Hepatocyte (in vitro differentiated cells): Measurements from ENCODE around the gene UBASH3A. TPM values are rescaled to one million over a fixed set of nuclear protein-coding genes. Genes with fewer than 3 reads are reported as not detected.

Experiments used
- DNase-seq: peaks from one replicate; pipeline ENCODE4 v3.0.0-alpha.2; 2016; ENCODE audit warnings: low spot score
- H2AFZ ChIP-seq: fragments of 200-600 bp; sonication (generic); 2 replicates; pipeline ENCODE4 v1.6.0; 2016; ENCODE audit warnings: antibody characterized with exemption, mild to moderate bottlenecking
- H3K27ac ChIP-seq: fragments of 200-600 bp; sonication (generic); 2 replicates; pipeline ENCODE4 v1.5.1; 2016; ENCODE audit warnings: mild to moderate bottlenecking
- H3K27me3 ChIP-seq: fragments of 200-600 bp; sonication (generic); 2 replicates; pipeline ENCODE4 v1.6.1; 2016
- H3K36me3 ChIP-seq: fragments of 200-600 bp; sonication (generic); replicated peaks from 2 replicates; pipeline ENCODE4 v1.5.1; 2016; ENCODE audit warnings: low read depth; ENCODE audit not compliant: insufficient read depth
- H3K4me1 ChIP-seq: fragments of 200-600 bp; sonication (generic); 2 replicates; pipeline ENCODE4 v1.5.1; 2016; ENCODE audit warnings: mild to moderate bottlenecking, moderate library complexity; ENCODE audit not compliant: insufficient read depth
- H3K4me2 ChIP-seq: fragments of 200-600 bp; sonication (generic); 2 replicates; pipeline ENCODE4 v1.6.0; 2016
- H3K4me3 ChIP-seq: fragments of 200-600 bp; sonication (generic); 2 replicates; pipeline ENCODE4 v1.5.1; 2016; ENCODE audit warnings: mild to moderate bottlenecking
- H3K79me2 ChIP-seq: fragments of 200-600 bp; sonication (generic); 2 replicates; pipeline ENCODE4 v1.6.0; 2017; ENCODE audit warnings: mild to moderate bottlenecking
- H3K9me2 ChIP-seq: fragments of 200-600 bp; sonication (generic); replicated peaks from 2 replicates; pipeline ENCODE4 v1.6.0; 2017; ENCODE audit warnings: mild to moderate bottlenecking; ENCODE audit not compliant: insufficient read depth
- H3K9me3 ChIP-seq: fragments of 200-600 bp; sonication (generic); 2 replicates; pipeline ENCODE4 v1.5.1; 2016; ENCODE audit warnings: low read depth, mild to moderate bottlenecking
- H4K20me1 ChIP-seq: fragments of 200-600 bp; sonication (generic); 2 replicates; pipeline ENCODE4 v1.6.0; 2016; ENCODE audit warnings: mild to moderate bottlenecking; ENCODE audit not compliant: insufficient read depth, poor library complexity, severe bottlenecking
- CTCF ChIP-seq: fragments of 200-600 bp; sonication (generic); IDR thresholded peaks from 2 replicates; pipeline ENCODE4 v1.5.1; 2016; ENCODE audit warnings: antibody characterized with exemption, mild to moderate bottlenecking; ENCODE audit not compliant: poor library complexity
- EZH2 ChIP-seq: fragments of 200-600 bp; sonication (generic); IDR thresholded peaks from 2 replicates; pipeline ENCODE4 v1.6.1; 2016; ENCODE audit warnings: antibody characterized with exemption, mild to moderate bottlenecking, borderline replicate concordance
- EZH2phosphoT487 ChIP-seq: fragments of 200-600 bp; sonication (generic); IDR thresholded peaks from one replicate; pipeline ENCODE4 v1.6.1; 2018; ENCODE audit warnings: antibody characterized with exemption, mild to moderate bottlenecking, low read depth, moderate library complexity; ENCODE audit not compliant: unreplicated experiment, severe bottlenecking
- WGBS: methylation state at CpG from one replicate; pipeline ENCODE4 v1.1.6; 2016; ENCODE audit warnings: low lambda C conversion rate; ENCODE audit errors: missing lambda C conversion rate; 5-methylcytosine and 5-hydroxymethylcytosine counted together
- polyA plus RNA-seq: library from polyadenylated mRNA; unstranded; fragments of >200 nt; fragmentation: Nextera tagmentation; extraction: Ambion mirVana; gene quantifications from 2 replicates; pipeline ENCODE4 v1.2.1, GENCODE V29; 2016
- total RNA-seq: library from RNA; depleted of rRNA; stranded (reverse); fragments of >200 nt; gene quantifications from 2 replicates; pipeline ENCODE4 v1.2.3, GENCODE V29; 2014

Gene UBASH3A
- total and polyA plus RNA-seq, 2 experiments from 2014 or later: not detected

DNA sequence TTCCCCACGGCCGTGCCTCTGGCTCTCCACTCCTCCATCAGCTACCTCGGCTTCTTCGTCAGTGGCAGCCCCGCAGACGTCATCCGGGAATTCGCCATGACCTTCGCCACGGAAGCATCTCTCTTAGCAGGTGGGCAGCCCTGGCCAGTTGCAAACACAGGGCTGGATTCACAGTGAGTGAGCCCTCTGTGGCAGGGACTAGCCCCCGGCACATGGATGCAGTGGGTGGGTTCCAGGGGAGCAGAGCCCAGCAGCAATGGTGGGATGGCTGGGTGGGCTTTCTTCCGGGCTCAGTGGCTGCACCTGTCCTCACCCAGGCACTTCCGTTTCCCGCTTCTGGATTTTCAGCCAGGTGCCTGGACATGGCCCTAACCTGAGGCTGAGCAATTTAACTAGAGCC is 9.4 kb downstream of the UBASH3A start:
- 86% methylated on average over 14 of the region's 14 CpGs for WGBS
- Histone ChIP-seq H3K27ac (no peak overlapping the region), H3K4me2 (no peak overlapping the region)

DNA sequence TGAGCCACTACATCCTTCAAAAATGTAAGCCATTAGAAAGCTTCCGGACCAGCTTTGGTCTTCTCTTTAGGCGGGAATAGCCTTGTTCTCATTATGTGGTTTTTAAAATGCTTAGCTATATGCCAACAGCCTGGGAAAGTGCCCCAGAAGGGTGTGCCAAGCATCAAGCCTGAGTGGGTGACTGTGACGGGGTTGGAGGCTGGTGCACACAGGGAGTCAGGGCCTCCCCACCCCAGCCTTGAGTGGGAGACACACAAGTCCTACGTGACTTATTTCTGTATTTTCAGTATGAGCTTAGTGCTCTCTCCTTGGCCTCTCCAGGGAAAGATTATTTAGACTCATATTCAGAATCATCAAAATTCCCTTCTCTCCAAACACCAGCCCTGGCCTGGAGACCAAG is 9.8 kb downstream of the UBASH3A start:
- no peak overlapping the region for H2AFZ ChIP-seq
- no peak overlapping the region for H3K27ac ChIP-seq
- H3K27me3 ChIP-seq: no peaks in the 10 kb centered on the region
- no peaks in the 10 kb centered on the region for H3K9me3 ChIP-seq
- TF ChIP-seq EZH2phosphoT487: no peak
- no peak for TF ChIP-seq CTCF
- no peak for TF ChIP-seq EZH2
- 89% methylated on average over 4 of the region's 4 CpGs for WGBS
- no peaks in the 10 kb centered on the region for H4K20me1 ChIP-seq
- no peak overlapping the region for H3K4me3 ChIP-seq
- no peaks in the 10 kb centered on the region for H3K9me2 ChIP-seq
- H3K36me3 ChIP-seq: no peaks in the 10 kb centered on the region
- no peaks in the 10 kb centered on the region for H3K4me1 ChIP-seq
- H3K4me2 ChIP-seq: no peak overlapping the region
- DNase-seq: no peak
- no peaks in the 10 kb centered on the region for H3K79me2 ChIP-seq

More for the DNA sequence above, 9.4 kb downstream of the UBASH3A start:
- H3K4me1 ChIP-seq: no peaks in the 10 kb centered on the region
- H3K9me3 ChIP-seq: no peaks in the 10 kb centered on the region
- no peak overlapping the region for H2AFZ ChIP-seq
- H3K79me2 ChIP-seq: no peaks in the 10 kb centered on the region
- H3K9me2 ChIP-seq: no peaks in the 10 kb centered on the region
- H4K20me1 ChIP-seq: no peaks in the 10 kb centered on the region
- H3K27me3 ChIP-seq: no peaks in the 10 kb centered on the region
- no peak for DNase-seq
- H3K4me3 ChIP-seq: no peak overlapping the region
- TF ChIP-seq EZH2 (no peak), EZH2phosphoT487 (no peak), CTCF (no peak)
- H3K36me3 ChIP-seq: no peaks in the 10 kb centered on the region

GRCh38 chr21:42414066-42414465 is 10.4 kb downstream of the UBASH3A start:
- Histone ChIP-seq H3K9me2 (no peaks in the 10 kb centered on the region), H4K20me1 (no peaks in the 10 kb centered on the region), H2AFZ (no peak overlapping the region), H3K36me3 (no peaks in the 10 kb centered on the region), H3K4me1 (no peaks in the 10 kb centered on the region), H3K9me3 (no peaks in the 10 kb centered on the region), H3K4me2 (no peak overlapping the region), H3K27ac (no peak overlapping the region), H3K27me3 (no peaks in the 10 kb centered on the region), H3K4me3 (no peak overlapping the region), H3K79me2 (no peaks in the 10 kb centered on the region)
- TF ChIP-seq CTCF (no peak), EZH2phosphoT487 (no peak), EZH2 (no peak)
- WGBS: 92% methylated on average over 8 of the region's 8 CpGs
- DNase-seq: no peak

GRCh38 chr21:42414553-42414927 is 10.8 kb downstream of the UBASH3A start:
- no peaks in the 10 kb centered on the region for H3K79me2 ChIP-seq
- H3K9me2 ChIP-seq: no peaks in the 10 kb centered on the region
- no peak overlapping the region for H3K4me3 ChIP-seq
- H3K4me1 ChIP-seq: no peaks in the 10 kb centered on the region
- H3K27me3 ChIP-seq: no peaks in the 10 kb centered on the region
- H3K27ac ChIP-seq: no peak overlapping the region
- no peaks in the 10 kb centered on the region for H3K9me3 ChIP-seq
- no peak for TF ChIP-seq EZH2
- no peak for TF ChIP-seq EZH2phosphoT487
- TF ChIP-seq CTCF: no peak
- no peak for DNase-seq
- WGBS: 95% methylated on average over 8 of the region's 8 CpGs
- H4K20me1 ChIP-seq: no peaks in the 10 kb centered on the region
- H3K36me3 ChIP-seq: no peaks in the 10 kb centered on the region
- H3K4me2 ChIP-seq: no peak overlapping the region
- no peak overlapping the region for H2AFZ ChIP-seq
